GM12878 (cell line): Measurements from ENCODE around the gene TBKBP1. TPM values are rescaled to one million over a fixed set of nuclear protein-coding genes. Genes with fewer than 3 reads are reported as not detected.

Experiments used
- ATAC-seq: fragments of 200-7000 bp; cut with Tn5 transposase; 3 replicates; pipeline ENCODE4 v1.9.1; 2020; ENCODE audit warnings: mild to moderate bottlenecking, moderate library complexity
- BruUV-seq: library from RNA; stranded (reverse); fragments of 400-500 nt; replicated peaks from 2 replicates; lab custom pipeline; 2021; lab: Mats Ljungman, UMichigan
- CTCF ChIA-PET: fragments of 300-600 bp; sonication (Branson Sonifier 250); formaldehyde crosslinking; extraction: SDS; loops from one replicate; lab custom pipeline; 2021; ENCODE audit warnings: inconsistent platforms; lab: Yijun Ruan, JAX
- POLR2A ChIA-PET: fragments of 350-600 bp; formaldehyde crosslinking; extraction: SDS; loops from one replicate; lab custom pipeline; 2021; ENCODE audit warnings: inconsistent platforms; lab: Charles Lee
- RAD21 ChIA-PET: fragments of 300-600 bp; sonication (Branson Sonifier 250); formaldehyde crosslinking; loops from one replicate; lab custom pipeline; 2023; ENCODE audit warnings: antibody characterized with exemption; ENCODE audit not compliant: unreplicated experiment; lab: Charles Lee
- SMC1A ChIA-PET: fragments of 300-600 bp; sonication (Branson Sonifier 250); formaldehyde crosslinking; loops from one replicate; lab custom pipeline; 2023; ENCODE audit not compliant: unreplicated experiment, uncharacterized antibody; lab: Charles Lee
- DNase-seq: peaks from one replicate; pipeline ENCODE4 v3.0.0-alpha.2; 2011; ENCODE audit warnings: low read depth, low spot score
- FAIRE-seq: peaks from 3 replicates; lab custom pipeline; 2011; peaks lifted over from hg19 to GRCh38; lab: Jason Lieb, UNC
- H2AFZ ChIP-seq: 2 replicates; pipeline ENCODE4 v1.6.0; 2011; ENCODE audit warnings: low read depth, low read length, control low read depth; ENCODE audit not compliant: control insufficient read depth
- H3K27ac ChIP-seq: 2 replicates; pipeline ENCODE4 v1.5.1; 2011; ENCODE audit warnings: control low read depth; ENCODE audit not compliant: control insufficient read depth, insufficient read depth
- H3K27me3 ChIP-seq, 2 experiments: replicated peaks in 1 of 2; 2 replicates each; pipeline versions ENCODE4 v1.6.0 to v1.6.1; 2011; ENCODE audit warnings: low read length in 1 of 2; ENCODE audit not compliant: control insufficient read depth in 2 of 2, insufficient read depth in 2 of 2
- H3K36me3 ChIP-seq, 2 experiments: 2 replicates each; pipeline ENCODE4 v1.5.1; 2011; ENCODE audit warnings: low read length in 1 of 2; ENCODE audit not compliant: control insufficient read depth in 2 of 2, insufficient read depth in 2 of 2
- H3K4me1 ChIP-seq: 2 replicates; pipeline ENCODE4 v1.6.1; 2011; ENCODE audit warnings: mild to moderate bottlenecking, low read length, moderate library complexity, mixed read lengths; ENCODE audit not compliant: control insufficient read depth, insufficient read depth
- H3K4me2 ChIP-seq: 2 replicates; pipeline ENCODE4 v1.6.0; 2011; ENCODE audit warnings: control low read depth; ENCODE audit not compliant: control insufficient read depth, insufficient read depth
- H3K4me3 ChIP-seq: fragments of 200-600 bp; sonication (generic); 2 replicates; pipeline ENCODE4 v1.5.1; 2016
- H3K79me2 ChIP-seq: 2 replicates; pipeline ENCODE4 v1.6.0; 2011; ENCODE audit warnings: low read length; ENCODE audit not compliant: control insufficient read depth, insufficient read depth
- H3K9ac ChIP-seq: 2 replicates; pipeline ENCODE4 v1.8.0; 2011; ENCODE audit warnings: low read length, control low read depth, mixed read lengths; ENCODE audit not compliant: control insufficient read depth, insufficient read depth
- H3K9me3 ChIP-seq: replicated peaks from 3 replicates; pipeline ENCODE4 v1.5.1; 2011; ENCODE audit warnings: mild to moderate bottlenecking, low read length; ENCODE audit not compliant: control insufficient read depth, insufficient read depth
- H4K20me1 ChIP-seq: 2 replicates; pipeline ENCODE4 v1.6.0; 2011; ENCODE audit not compliant: control insufficient read depth, insufficient read depth
- BMI1 ChIP-seq: fragments of 450-650 bp; IDR thresholded peaks from 2 replicates; pipeline ENCODE4 v1.6.1; 2016; ENCODE audit warnings: mild to moderate bottlenecking, moderate library complexity, borderline replicate concordance
- E2F4 ChIP-seq: IDR thresholded peaks from 2 replicates; pipeline ENCODE4 v1.6.1; 2012; ENCODE audit warnings: low read depth, low read length, improper control_type of control experiment
- HCFC1 ChIP-seq: fragments of 150-350 bp; IDR thresholded peaks from 2 replicates; pipeline ENCODE4 v1.6.1; 2014; ENCODE audit warnings: low read length
- IRF3 ChIP-seq: fragments of 450-650 bp; IDR thresholded peaks from 2 replicates; pipeline ENCODE4 v1.6.1; 2014; ENCODE audit warnings: mild to moderate bottlenecking
- MLLT1 ChIP-seq: fragments of 450-650 bp; IDR thresholded peaks from 2 replicates; pipeline ENCODE4 v1.6.1; 2016; ENCODE audit warnings: mild to moderate bottlenecking
- MXI1 ChIP-seq: fragments of 150-350 bp; IDR thresholded peaks from 2 replicates; pipeline ENCODE4 v1.6.1; 2011; ENCODE audit warnings: low read depth, mild to moderate bottlenecking, inconsistent platforms, low read length, improper control_type of control experiment
- NBN ChIP-seq: fragments of 450-650 bp; IDR thresholded peaks from 2 replicates; pipeline ENCODE4 v1.6.1; 2016
- NKRF ChIP-seq: fragments of 450-650 bp; conservative IDR thresholded peaks from 2 replicates; pipeline ENCODE4 v1.6.1; 2017; ENCODE audit warnings: mild to moderate bottlenecking, moderate library complexity
- NR2C1 ChIP-seq: fragments of 450-650 bp; IDR thresholded peaks from 2 replicates; pipeline ENCODE4 v1.6.1; 2017; ENCODE audit warnings: antibody characterized with exemption, mild to moderate bottlenecking, moderate library complexity
- RCOR1 ChIP-seq: conservative IDR thresholded peaks from 2 replicates; pipeline ENCODE4 v1.6.1; 2012; ENCODE audit warnings: low read depth, low read length, improper control_type of control experiment
- SMAD1 ChIP-seq: fragments of 450-650 bp; IDR thresholded peaks from 2 replicates; pipeline ENCODE4 v1.6.1; 2018; ENCODE audit warnings: mild to moderate bottlenecking, low read depth; ENCODE audit not compliant: partially characterized antibody
- TAF1 ChIP-seq: IDR thresholded peaks from 2 replicates; pipeline ENCODE4 v1.6.1; 2011; ENCODE audit warnings: mild to moderate bottlenecking, low read depth, low read length, borderline replicate concordance
- TCF3 ChIP-seq: IDR thresholded peaks from 2 replicates; pipeline ENCODE4 v1.6.1; 2012; ENCODE audit warnings: low read depth, mild to moderate bottlenecking, low read length, borderline replicate concordance; ENCODE audit not compliant: insufficient read depth
- ZNF207 ChIP-seq: fragments of 450-650 bp; IDR thresholded peaks from 2 replicates; pipeline ENCODE4 v1.6.1; 2014; ENCODE audit warnings: antibody characterized with exemption, mild to moderate bottlenecking, borderline replicate concordance
- ZNF24 ChIP-seq: fragments of 450-650 bp; IDR thresholded peaks from 2 replicates; pipeline ENCODE4 v1.6.1; 2017; ENCODE audit warnings: antibody characterized with exemption, mild to moderate bottlenecking
- WGBS: methylation state at CpG from one replicate; pipeline ENCODE4 v1.1.6; 2016; ENCODE audit warnings: low lambda C conversion rate; ENCODE audit not compliant: insufficient replicate concordance, insufficient coverage; ENCODE audit errors: missing lambda C conversion rate; 5-methylcytosine and 5-hydroxymethylcytosine counted together
- in situ Hi-C: fragments of 300-500 bp; cut with MboI; formaldehyde crosslinking; loops from 9 replicates; pipeline ENCODE4 v1.14.3; 2018; ENCODE audit warnings: mixed read lengths
- intact Hi-C: fragments of 100-400 bp; cut with micrococcal nuclease; formaldehyde crosslinking; loops from one replicate; pipeline ENCODE4 v1.14.2; 2022; ENCODE audit not compliant: unreplicated experiment
- polyA plus RNA-seq, 11 experiments: library from polyadenylated mRNA; depleted of rRNA in 4 of 11; unstranded in 6 of 11; stranded (reverse) in 5 of 11; fragments of >200 nt; fragmentation: Nextera tagmentation in 4 of 11; fragmentation: Illumina TruSeq in 1 of 11; extraction: Ambion mirVana in 4 of 11; extraction: Trizol in 1 of 11; gene quantifications; 1 replicate in 1 of 11; 2 replicates in 10 of 11; pipeline versions ENCODE4 v1.2.1 to v1.2.3, GENCODE V29; 2011 to 2016; ENCODE audit warnings: inconsistent platforms in 2 of 11, missing spikeins in 2 of 11, low read depth in 1 of 11
- total RNA-seq, 4 experiments: library from RNA; depleted of rRNA in 3 of 4; stranded (reverse); fragments of >200 nt in 3 of 4; fragmentation: Illumina TruSeq in 1 of 4; extraction: Trizol in 1 of 4; gene quantifications; 2 replicates each; pipeline versions ENCODE4 v1.2.1 to v1.2.3, GENCODE V29; 2013 to 2021

Gene TBKBP1
- total and polyA plus RNA-seq, 10 of the 15 experiments (the other 5 are each of a cell fraction or from before 2014, with no cell fraction given) = 0.11 to 2.7 (median 0.74) TPM; not detected in 3

GRCh38 chr17:47741109-47741792, 47.3 kb downstream of the TBKBP1 start:
- Histone ChIP-seq H3K4me1 (peaks cover 27% of the 10 kb centered on the region), H3K27ac (no peak overlapping the region), H2AFZ (no peak overlapping the region), H3K79me2 (peaks cover 25% of the 10 kb centered on the region), H3K9me3 (no peaks in the 10 kb centered on the region), H3K4me3 (no peak overlapping the region; the same call in 1 of the 2 replicates), H4K20me1 (no peaks in the 10 kb centered on the region), H3K27me3 (no peaks in the 10 kb centered on the region), H3K4me2 (no peak overlapping the region; the same call in 1 of the 2 replicates), H3K36me3 (peaks cover 2 to 11% of the 10 kb centered on the region in 2 experiments; a peak in 3 of 4 replicates), H3K9ac (no peak overlapping the region)
- SMC1A ChIA-PET = interaction anchor here (0.7 to 3.9 kb wide), 11 partner anchors 8 to 92 kb away, joined by 3 to 17 read pairs (median 5); partner anchors contain the start of genes KPNB1 and TBX21
- 52% methylated on average over 11 of the region's 11 CpGs for WGBS
- ATAC-seq = 0 out of 3 replicates have a peak, but pooled peaks have one; percentile 11
- no TSS peak for BruUV-seq
- CTCF ChIA-PET = interaction anchor here (0.9 to 17.1 kb wide), 11 partner anchors 8 to 377 kb away, joined by 3 to 242 read pairs (median 4); partner anchors contain the start of genes SCRN2 and TBX21
- POLR2A ChIA-PET = interaction anchor here (0.5 to 1.4 kb wide), 6 partner anchors 9 to 245 kb away, joined by 3 to 6 read pairs (median 4); no protein-coding TSS in a partner anchor
- no peak for FAIRE-seq
- intact Hi-C loops (no loop called here), in situ Hi-C loops (no loop called here)
- RAD21 ChIA-PET = interaction anchor here (0.9 to 5.9 kb wide), 4 partner anchors 23 to 79 kb away, joined by 3 to 74 read pairs (median 6); no protein-coding TSS in a partner anchor
- DNase-seq = no peak
- TF ChIP-seq IRF3 (no peak), MXI1 (no peak), RCOR1 (no peak), E2F4 (no peak), SMAD1 (no peak), TAF1 (no peak), BMI1 (no peak), MLLT1 (peak; percentile 79), TCF3 (no peak), ZNF24 (no peak), NR2C1 (no peak), NKRF (no peak), HCFC1 (no peak), ZNF207 (no peak), NBN (peak; percentile 49; the same call in 1 of the 2 replicates)
